K562 (cell line): ENCODE results near the gene GPR21. TPM values are rescaled to one million over a fixed set of nuclear protein-coding genes. Genes with fewer than 3 reads are reported as not detected.
A peak's percentile ranks its signal among the peaks of the same experiment; 100 is the strongest.

Experiments used
- ATAC-seq: fragments of 200-7000 bp; cut with Tn5 transposase; 3 replicates; pipeline ENCODE4 v1.9.1; 2020; ENCODE audit warnings: moderate library complexity
- BruUV-seq: library from RNA; stranded (reverse); fragments of 400-500 nt; replicated peaks from 2 replicates; lab custom pipeline; 2021; lab: Mats Ljungman, UMichigan
- CTCF ChIA-PET: fragments of 300-600 bp; formaldehyde crosslinking; extraction: SDS; loops from one replicate; lab custom pipeline; 2021; ENCODE audit warnings: low intra/inter-chr PET ratio; lab: Yijun Ruan, JAX
- POLR2A ChIA-PET: fragments of 300-600, 350-650 bp; sonication (Branson Sonifier 250); formaldehyde crosslinking; extraction: SDS; loops from one replicate; lab custom pipeline; 2021; ENCODE audit warnings: antibody characterized with exemption, inconsistent platforms; lab: Yijun Ruan, JAX
- DNase-seq, 4 experiments: peaks; one replicate each; pipeline versions ENCODE4 v3.0.0 to v3.0.0-alpha.2; 2011 to 2018; ENCODE audit warnings: low spot score in 3 of 4, mixed read lengths in 3 of 4; ENCODE audit errors: extremely low read depth in 1 of 4
- FAIRE-seq: peaks from 2 replicates; lab custom pipeline; 2011; peaks lifted over from hg19 to GRCh38; lab: Jason Lieb, UNC
- H2AFZ ChIP-seq: 2 replicates; pipeline ENCODE4 v1.6.0; 2011; ENCODE audit warnings: low read depth, low read length, control low read depth, inconsistent platforms
- H3K27ac ChIP-seq: fragments of 200-600 bp; 3 replicates; pipeline ENCODE4 v1.8.0; 2011; ENCODE audit warnings: low read depth, mild to moderate bottlenecking, control low read depth, inconsistent platforms, low read length, moderate library complexity, mixed read lengths; ENCODE audit errors: extremely low read depth
- H3K27me3 ChIP-seq, 2 experiments: fragments of 300-600 bp in 1 of 2; 2 replicates in 1 of 2; 3 replicates in 1 of 2; pipeline versions ENCODE4 v1.6.0 to v1.8.0; 2011; ENCODE audit warnings: inconsistent platforms in 2 of 2, low read length in 2 of 2, mild to moderate bottlenecking in 1 of 2, mixed read lengths in 1 of 2, moderate library complexity in 1 of 2; ENCODE audit not compliant: control insufficient read depth in 2 of 2, insufficient read depth in 2 of 2
- H3K36me3 ChIP-seq: fragments of 300-600 bp; 3 replicates; pipeline ENCODE4 v1.8.0; 2011; ENCODE audit warnings: mild to moderate bottlenecking, low read length, inconsistent platforms; ENCODE audit not compliant: control insufficient read depth, insufficient read depth
- H3K4me1 ChIP-seq, 2 experiments: fragments of 200-600 bp in 1 of 2; replicated peaks in 1 of 2; 2 replicates in 1 of 2; 3 replicates in 1 of 2; pipeline versions ENCODE4 v1.5.1 to v1.8.0; 2011; ENCODE audit warnings: inconsistent platforms in 2 of 2, low read length in 2 of 2, mild to moderate bottlenecking in 1 of 2, mixed read lengths in 1 of 2, moderate library complexity in 1 of 2; ENCODE audit not compliant: control insufficient read depth in 2 of 2, insufficient read depth in 2 of 2
- H3K4me2 ChIP-seq: 2 replicates; pipeline ENCODE4 v1.6.1; 2011; ENCODE audit warnings: low read length, control low read depth, inconsistent platforms, mixed read lengths; ENCODE audit not compliant: insufficient read depth
- H3K4me3 ChIP-seq: fragments of 200-600 bp; sonication (generic), shearing (Covaris generic); 2 replicates; pipeline ENCODE4 v1.5.1; 2016; ENCODE audit warnings: control low read depth, inconsistent platforms
- H3K79me2 ChIP-seq: fragments of 200-600 bp; 3 replicates; pipeline ENCODE4 v1.8.0; 2011; ENCODE audit warnings: low read length, inconsistent platforms; ENCODE audit not compliant: control insufficient read depth, insufficient read depth
- H3K9ac ChIP-seq, 2 experiments: 2 replicates each; pipeline versions ENCODE4 v1.6.0 to v1.6.1; 2011; ENCODE audit warnings: low read depth in 2 of 2, low read length in 2 of 2, control low read depth in 1 of 2, inconsistent platforms in 1 of 2, mild to moderate bottlenecking in 1 of 2, mixed read lengths in 1 of 2; ENCODE audit not compliant: insufficient read depth in 1 of 2
- H3K9me1 ChIP-seq: one replicate; pipeline ENCODE4 v1.6.0; 2011; ENCODE audit warnings: inconsistent platforms, mild to moderate bottlenecking, low read length, moderate library complexity; ENCODE audit not compliant: control insufficient read depth, insufficient read depth
- H3K9me3 ChIP-seq: replicated peaks from 2 replicates; pipeline ENCODE4 v1.5.1; 2011; ENCODE audit warnings: low read depth, low read length, inconsistent platforms; ENCODE audit not compliant: control insufficient read depth, insufficient read depth
- H4K20me1 ChIP-seq: replicated peaks from 2 replicates; pipeline ENCODE4 v1.6.1; 2011; ENCODE audit warnings: low read length, inconsistent platforms, mixed read lengths; ENCODE audit not compliant: control insufficient read depth, insufficient read depth
- C11orf30 ChIP-seq: fragments of 450-650 bp; IDR thresholded peaks from 2 replicates; pipeline ENCODE4 v1.6.1; 2016; ENCODE audit warnings: low read depth, mild to moderate bottlenecking
- MAFF ChIP-seq: IDR thresholded peaks from 2 replicates; pipeline ENCODE4 v1.6.1; 2012; ENCODE audit warnings: low read length, improper control_type of control experiment
- MAFG ChIP-seq: fragments of 450-650 bp; conservative IDR thresholded peaks from 2 replicates; pipeline ENCODE4 v1.6.1; 2016; ENCODE audit warnings: missing genetic modification characterization, missing compliant biosample characterization
- USF1 ChIP-seq: sonication (generic); formaldehyde crosslinking; IDR thresholded peaks from 2 replicates; pipeline ENCODE4 v1.9.0; 2022; ENCODE audit warnings: mild to moderate bottlenecking, missing genetic modification reagents
- ZNF316 ChIP-seq: fragments of 450-650 bp; IDR thresholded peaks from 2 replicates; pipeline ENCODE4 v1.6.1; 2016
- WGBS: fragments of 100-300 bp; shearing (Covaris generic); methylation state at CpG from one replicate; pipeline ENCODE4 v1.1.6; 2016; ENCODE audit warnings: low coverage, mixed read lengths; ENCODE audit not compliant: insufficient coverage; ENCODE audit errors: missing lambda C conversion rate; 5-methylcytosine and 5-hydroxymethylcytosine counted together
- in situ Hi-C: fragments of 300-500 bp; cut with MboI; formaldehyde crosslinking; loops from 4 replicates; pipeline ENCODE4 v1.15.0; 2018; ENCODE audit warnings: inconsistent platforms, mixed read lengths
- intact Hi-C: fragments of 100-400 bp; cut with micrococcal nuclease; formaldehyde crosslinking; loops from 2 replicates; pipeline ENCODE4 v1.14.2; 2022
- polyA plus RNA-seq, 8 experiments: library from polyadenylated mRNA; depleted of rRNA in 4 of 8; stranded (reverse) in 5 of 8; unstranded in 3 of 8; fragments of >200 nt; fragmentation: Nextera tagmentation in 2 of 8; fragmentation: Illumina TruSeq in 1 of 8; extraction: Ambion mirVana in 2 of 8; extraction: Trizol in 1 of 8; gene quantifications; 2 replicates each; pipeline versions ENCODE4 v1.2.1 to v1.2.3, GENCODE V29; 2011 to 2014; ENCODE audit warnings: inconsistent platforms in 1 of 8, missing spikeins in 1 of 8
- total RNA-seq, 7 experiments: library from RNA; depleted of rRNA in 6 of 7; stranded (reverse); fragments of >200 nt in 6 of 7; fragmentation: Illumina TruSeq in 2 of 7; extraction: Trizol in 2 of 7; gene quantifications; 2 replicates each; pipeline versions ENCODE4 v1.2.1 to v1.2.3, GENCODE V29; 2011 to 2021; ENCODE audit warnings: low replicate concordance in 1 of 7

Gene GPR21
- total and polyA plus RNA-seq, 9 of the 15 experiments (the other 6 are each of a cell fraction or from before 2014, with no cell fraction given) = 0.16 to 0.83 (median 0.36) TPM; not detected in 6

GRCh38 chr9:123043081-123043939, 9.8 kb downstream of the GPR21 start:
- Histone ChIP-seq H3K27ac (no peak overlapping the region), H3K4me1 (no peaks in the 10 kb centered on the region), H3K9me1 (no peaks in the 10 kb centered on the region), H3K79me2 (no peaks in the 10 kb centered on the region), H2AFZ (no peak overlapping the region), H3K9me3 (no peaks in the 10 kb centered on the region), H3K4me3 (no peak overlapping the region)
- intact Hi-C loops = no loop called here
- FAIRE-seq = no peak
- no peak for DNase-seq
- TF ChIP-seq C11orf30 = peak; percentile 45; the same call in 1 of the 2 replicates
- peak; percentile 52 for TF ChIP-seq MAFF
- no peak for TF ChIP-seq USF1 (CRISPR knock-in tag)
- TF ChIP-seq ZNF316 = peak; percentile 74
- 0 out of 2 replicates have a peak, but pooled peaks have one; percentile 21 for TF ChIP-seq MAFG (tag)
- TF ChIP-seq, all 486 proteins: peak for 4
- WGBS = 92% methylated on average over 4 of the region's 5 CpGs
- no peak for ATAC-seq
- Histone ChIP-seq H3K36me3 (peaks cover 2% of the 10 kb centered on the region; the same call in 1 of the 3 replicates), H3K9ac (no peak overlapping the region), H3K27me3 (no peaks in the 10 kb centered on the region), H3K4me2 (no peak overlapping the region), H4K20me1 (no peaks in the 10 kb centered on the region)
- CTCF ChIA-PET = no interaction called here
- POLR2A ChIA-PET = interaction anchor here (1.1 kb wide), 1 partner anchor 9 kb away, joined by 3 read pairs; no protein-coding TSS in a partner anchor
- in situ Hi-C loops = no loop called here
- no TSS peak for BruUV-seq
